ENCODE data around the gene P2RY14.

Gene P2RY14

GRCh38 chr3:151210676-151211381 lies 67.5 kb downstream of the P2RY14 start:
- Histone ChIP-seq H3K4me3 (ENCODE audit: low read depth in 1 of 2, low read length in 2 of 2) (no peak overlapping the region), H3K4me1 (ENCODE audit: insufficient read depth, low read length) (no peaks in the 10 kb centered on the region), H3K9ac (ENCODE audit: low read length) (no peak overlapping the region), H3K27me3 (ENCODE audit: control insufficient read depth in 1 of 2, insufficient read depth in 2 of 2, low read length in 2 of 2) (no peaks in the 10 kb centered on the region), H3K9me3 (ENCODE audit: low read length) (no peaks in the 10 kb centered on the region), H3K36me3 (ENCODE audit: insufficient read depth, low read length) (no peaks in the 10 kb centered on the region), H3K27ac (ENCODE audit: low read depth, low read length) (no peak overlapping the region)

- no peaks in the 10 kb centered on the region for H3K9me3 ChIP-seq (ENCODE audit: low read length)
- H3K9ac ChIP-seq (ENCODE audit: low read length) = no peak overlapping the region
- H3K4me1 ChIP-seq (ENCODE audit: insufficient read depth, low read length) = no peaks in the 10 kb centered on the region
- no peak overlapping the region for H3K27ac ChIP-seq (ENCODE audit: low read depth, low read length)
- H3K4me3 ChIP-seq (ENCODE audit: low read depth in 1 of 2, low read length in 2 of 2) = no peak overlapping the region
- H3K27me3 ChIP-seq (ENCODE audit: control insufficient read depth in 1 of 2, insufficient read depth in 2 of 2, low read length in 2 of 2) = no peaks in the 10 kb centered on the region
- no peaks in the 10 kb centered on the region for H3K36me3 ChIP-seq (ENCODE audit: insufficient read depth, low read length)
These were observed 68.7 kb downstream of the P2RY14 start for GRCh38 chr3:151209654-151210053.

GRCh38 chr3:151206201-151206600 lies 72.1 kb downstream of the P2RY14 start:
- H3K36me3 ChIP-seq (ENCODE audit: insufficient read depth, low read length) = no peaks in the 10 kb centered on the region
- no peak overlapping the region for H3K9ac ChIP-seq (ENCODE audit: low read length)
- H3K27ac ChIP-seq (ENCODE audit: low read depth, low read length) = no peak overlapping the region
- no peaks in the 10 kb centered on the region for H3K27me3 ChIP-seq (ENCODE audit: control insufficient read depth in 1 of 2, insufficient read depth in 2 of 2, low read length in 2 of 2)
- H3K4me1 ChIP-seq (ENCODE audit: insufficient read depth, low read length) = no peaks in the 10 kb centered on the region
- no peak overlapping the region for H3K4me3 ChIP-seq (ENCODE audit: low read depth in 1 of 2, low read length in 2 of 2)
- H3K9me3 ChIP-seq (ENCODE audit: low read length) = no peaks in the 10 kb centered on the region

GRCh38 chr3:151205482-151205881 lies 72.9 kb downstream of the P2RY14 start:
- Histone ChIP-seq H3K4me1 (ENCODE audit: insufficient read depth, low read length) (no peaks in the 10 kb centered on the region), H3K9ac (ENCODE audit: low read length) (no peak overlapping the region), H3K4me3 (ENCODE audit: low read depth in 1 of 2, low read length in 2 of 2) (no peak overlapping the region), H3K36me3 (ENCODE audit: insufficient read depth, low read length) (no peaks in the 10 kb centered on the region), H3K9me3 (ENCODE audit: low read length) (no peaks in the 10 kb centered on the region), H3K27ac (ENCODE audit: low read depth, low read length) (no peak overlapping the region), H3K27me3 (ENCODE audit: control insufficient read depth in 1 of 2, insufficient read depth in 2 of 2, low read length in 2 of 2) (no peaks in the 10 kb centered on the region)

GRCh38 chr3:151204530-151205402 lies 73.6 kb downstream of the P2RY14 start:
- Histone ChIP-seq H3K9ac (ENCODE audit: low read length) (no peak overlapping the region), H3K9me3 (ENCODE audit: low read length) (no peaks in the 10 kb centered on the region), H3K4me3 (ENCODE audit: low read depth in 1 of 2, low read length in 2 of 2) (no peak overlapping the region), H3K27ac (ENCODE audit: low read depth, low read length) (no peak overlapping the region), H3K27me3 (ENCODE audit: control insufficient read depth in 1 of 2, insufficient read depth in 2 of 2, low read length in 2 of 2) (no peaks in the 10 kb centered on the region), H3K4me1 (ENCODE audit: insufficient read depth, low read length) (no peaks in the 10 kb centered on the region), H3K36me3 (ENCODE audit: insufficient read depth, low read length) (no peaks in the 10 kb centered on the region)

GRCh38 chr3:151203051-151203420 lies 75.3 kb downstream of the P2RY14 start, which contains the start of gene GPR171:
GPR171 (minus strand) TSS chr3:151203216; CDS start chr3:151199386, 3,830 bp downstream.
- Histone ChIP-seq H3K27me3 (ENCODE audit: control insufficient read depth in 1 of 2, insufficient read depth in 2 of 2, low read length in 2 of 2) (no peaks in the 10 kb centered on the region), H3K4me1 (ENCODE audit: insufficient read depth, low read length) (no peaks in the 10 kb centered on the region), H3K36me3 (ENCODE audit: insufficient read depth, low read length) (no peaks in the 10 kb centered on the region), H3K27ac (ENCODE audit: low read depth, low read length) (no peak within 1 kb of the TSS), H3K9me3 (ENCODE audit: low read length) (no peaks in the 10 kb centered on the region), H3K9ac (ENCODE audit: low read length) (no peak within 1 kb of the TSS), H3K4me3 (ENCODE audit: low read depth in 1 of 2, low read length in 2 of 2) (no peak within 1 kb of the TSS)

GRCh38 chr3:151201051-151201730 lies 77.2 kb downstream of the P2RY14 start:
- Histone ChIP-seq H3K4me1 (ENCODE audit: insufficient read depth, low read length) (no peaks in the 10 kb centered on the region), H3K27me3 (ENCODE audit: control insufficient read depth in 1 of 2, insufficient read depth in 2 of 2, low read length in 2 of 2) (no peaks in the 10 kb centered on the region), H3K4me3 (ENCODE audit: low read depth in 1 of 2, low read length in 2 of 2) (no peak overlapping the region), H3K27ac (ENCODE audit: low read depth, low read length) (no peak overlapping the region), H3K9ac (ENCODE audit: low read length) (no peak overlapping the region), H3K9me3 (ENCODE audit: low read length) (no peaks in the 10 kb centered on the region), H3K36me3 (ENCODE audit: insufficient read depth, low read length) (no peaks in the 10 kb centered on the region)

GRCh38 chr3:151200586-151200985 lies 77.8 kb downstream of the P2RY14 start:
- Histone ChIP-seq H3K36me3 (ENCODE audit: insufficient read depth, low read length) (no peaks in the 10 kb centered on the region), H3K4me1 (ENCODE audit: insufficient read depth, low read length) (no peaks in the 10 kb centered on the region), H3K27me3 (ENCODE audit: control insufficient read depth in 1 of 2, insufficient read depth in 2 of 2, low read length in 2 of 2) (no peaks in the 10 kb centered on the region), H3K4me3 (ENCODE audit: low read depth in 1 of 2, low read length in 2 of 2) (no peak overlapping the region), H3K9me3 (ENCODE audit: low read length) (no peaks in the 10 kb centered on the region), H3K9ac (ENCODE audit: low read length) (no peak overlapping the region), H3K27ac (ENCODE audit: low read depth, low read length) (no peak overlapping the region)

GRCh38 chr3:151199554-151200438 lies 78.5 kb downstream of the P2RY14 start:
- no peak overlapping the region for H3K9ac ChIP-seq (ENCODE audit: low read length)
- H3K4me1 ChIP-seq (ENCODE audit: insufficient read depth, low read length) = no peaks in the 10 kb centered on the region
- H3K27me3 ChIP-seq (ENCODE audit: control insufficient read depth in 1 of 2, insufficient read depth in 2 of 2, low read length in 2 of 2) = no peaks in the 10 kb centered on the region
- no peaks in the 10 kb centered on the region for H3K9me3 ChIP-seq (ENCODE audit: low read length)
- H3K27ac ChIP-seq (ENCODE audit: low read depth, low read length) = no peak overlapping the region
- no peaks in the 10 kb centered on the region for H3K36me3 ChIP-seq (ENCODE audit: insufficient read depth, low read length)
- no peak overlapping the region for H3K4me3 ChIP-seq (ENCODE audit: low read depth in 1 of 2, low read length in 2 of 2)

GRCh38 chr3:151198849-151199248 lies 79.5 kb downstream of the P2RY14 start:
- Histone ChIP-seq H3K4me1 (ENCODE audit: insufficient read depth, low read length) (no peaks in the 10 kb centered on the region), H3K27me3 (ENCODE audit: control insufficient read depth in 1 of 2, insufficient read depth in 2 of 2, low read length in 2 of 2) (no peaks in the 10 kb centered on the region), H3K27ac (ENCODE audit: low read depth, low read length) (no peak overlapping the region), H3K36me3 (ENCODE audit: insufficient read depth, low read length) (no peaks in the 10 kb centered on the region), H3K9ac (ENCODE audit: low read length) (no peak overlapping the region), H3K4me3 (ENCODE audit: low read depth in 1 of 2, low read length in 2 of 2) (no peak overlapping the region), H3K9me3 (ENCODE audit: low read length) (no peaks in the 10 kb centered on the region)

All from muscle layer of colon (tissue), 2 donors.